ENCODE results near the gene MAP4. TPM values are rescaled to one million over a fixed set of nuclear protein-coding genes. Genes with fewer than 3 reads are reported as not detected.

MAP4 gene
- total and polyA plus RNA-seq, 2 of the 13 experiments (the other 11 are each of a cell fraction or from before 2014, with no cell fraction given) = 33.1 to 38.7 TPM

DNA sequence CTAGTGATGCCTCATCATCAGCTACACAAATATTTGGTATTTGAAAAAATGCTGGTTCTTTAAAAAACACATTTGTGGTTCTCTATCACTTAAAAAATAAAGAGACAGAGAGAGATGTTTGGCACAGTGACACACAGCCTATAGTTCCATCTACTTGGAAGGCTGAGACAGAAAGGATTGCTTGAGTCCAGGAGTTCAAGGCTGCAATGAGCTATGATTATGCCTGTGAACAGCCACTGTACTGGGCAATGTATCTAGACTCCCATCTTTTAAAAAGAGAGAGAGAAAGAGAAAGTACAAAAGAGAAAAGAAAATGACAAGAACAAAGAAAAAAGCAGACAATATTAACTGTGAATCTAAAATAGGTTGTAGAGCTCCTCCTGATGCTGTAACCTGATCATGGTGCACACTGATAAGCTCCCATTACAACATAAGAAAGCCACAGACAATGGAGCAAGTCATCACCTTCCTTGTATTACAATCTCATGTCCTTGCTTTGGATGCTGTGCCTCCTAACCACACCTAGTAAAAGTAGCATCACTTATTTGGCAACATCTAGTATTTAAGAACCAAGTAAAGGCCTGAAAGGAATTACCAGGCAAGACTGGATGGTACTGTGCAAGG is 31.7 kb upstream of the MAP4 start (continued):
- TF ChIP-seq, protein P1, sequence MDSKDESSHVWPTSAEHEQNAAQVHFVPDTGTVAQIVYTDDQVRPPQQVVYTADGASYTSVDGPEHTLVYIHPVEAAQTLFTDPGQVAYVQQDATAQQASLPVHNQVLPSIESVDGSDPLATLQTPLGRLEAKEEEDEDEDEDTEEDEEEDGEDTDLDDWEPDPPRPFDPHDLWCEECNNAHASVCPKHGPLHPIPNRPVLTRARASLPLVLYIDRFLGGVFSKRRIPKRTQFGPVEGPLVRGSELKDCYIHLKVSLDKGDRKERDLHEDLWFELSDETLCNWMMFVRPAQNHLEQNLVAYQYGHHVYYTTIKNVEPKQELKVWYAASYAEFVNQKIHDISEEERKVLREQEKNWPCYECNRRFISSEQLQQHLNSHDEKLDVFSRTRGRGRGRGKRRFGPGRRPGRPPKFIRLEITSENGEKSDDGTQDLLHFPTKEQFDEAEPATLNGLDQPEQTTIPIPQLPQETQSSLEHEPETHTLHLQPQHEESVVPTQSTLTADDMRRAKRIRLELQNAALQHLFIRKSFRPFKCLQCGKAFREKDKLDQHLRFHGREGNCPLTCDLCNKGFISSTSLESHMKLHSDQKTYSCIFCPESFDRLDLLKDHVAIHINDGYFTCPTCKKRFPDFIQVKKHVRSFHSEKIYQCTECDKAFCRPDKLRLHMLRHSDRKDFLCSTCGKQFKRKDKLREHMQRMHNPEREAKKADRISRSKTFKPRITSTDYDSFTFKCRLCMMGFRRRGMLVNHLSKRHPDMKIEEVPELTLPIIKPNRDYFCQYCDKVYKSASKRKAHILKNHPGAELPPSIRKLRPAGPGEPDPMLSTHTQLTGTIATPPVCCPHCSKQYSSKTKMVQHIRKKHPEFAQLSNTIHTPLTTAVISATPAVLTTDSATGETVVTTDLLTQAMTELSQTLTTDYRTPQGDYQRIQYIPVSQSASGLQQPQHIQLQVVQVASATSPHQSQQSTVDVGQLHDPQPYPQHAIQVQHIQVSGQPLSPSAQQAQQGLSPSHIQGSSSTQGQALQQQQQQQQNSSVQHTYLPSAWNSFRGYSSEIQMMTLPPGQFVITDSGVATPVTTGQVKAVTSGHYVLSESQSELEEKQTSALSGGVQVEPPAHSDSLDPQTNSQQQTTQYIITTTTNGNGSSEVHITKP (CRISPR knock-in tag; IDR thresholded peaks at IDR 0.05; ENCODE audit: low read depth) = no peak
- peak; percentile 73; the same call in 1 of the 2 replicates for TF ChIP-seq ZFP90 (CRISPR knock-in tag; IDR thresholded peaks at IDR 0.05; ENCODE audit: borderline replicate concordance)
- no peak for TF ChIP-seq ZNF589 (CRISPR knock-in tag; conservative IDR thresholded peaks at IDR 0.05)
- TF ChIP-seq, protein P2, sequence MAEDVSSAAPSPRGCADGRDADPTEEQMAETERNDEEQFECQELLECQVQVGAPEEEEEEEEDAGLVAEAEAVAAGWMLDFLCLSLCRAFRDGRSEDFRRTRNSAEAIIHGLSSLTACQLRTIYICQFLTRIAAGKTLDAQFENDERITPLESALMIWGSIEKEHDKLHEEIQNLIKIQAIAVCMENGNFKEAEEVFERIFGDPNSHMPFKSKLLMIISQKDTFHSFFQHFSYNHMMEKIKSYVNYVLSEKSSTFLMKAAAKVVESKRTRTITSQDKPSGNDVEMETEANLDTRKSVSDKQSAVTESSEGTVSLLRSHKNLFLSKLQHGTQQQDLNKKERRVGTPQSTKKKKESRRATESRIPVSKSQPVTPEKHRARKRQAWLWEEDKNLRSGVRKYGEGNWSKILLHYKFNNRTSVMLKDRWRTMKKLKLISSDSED (CRISPR knock-in tag; IDR thresholded peaks at IDR 0.05) = no peak
- no peak for TF ChIP-seq EHMT2 (IDR thresholded peaks at IDR 0.05; ENCODE audit: borderline replicate concordance, low read depth, low read length)
- no peak for TF ChIP-seq RFX1 (IDR thresholded peaks at IDR 0.05)

DNA sequence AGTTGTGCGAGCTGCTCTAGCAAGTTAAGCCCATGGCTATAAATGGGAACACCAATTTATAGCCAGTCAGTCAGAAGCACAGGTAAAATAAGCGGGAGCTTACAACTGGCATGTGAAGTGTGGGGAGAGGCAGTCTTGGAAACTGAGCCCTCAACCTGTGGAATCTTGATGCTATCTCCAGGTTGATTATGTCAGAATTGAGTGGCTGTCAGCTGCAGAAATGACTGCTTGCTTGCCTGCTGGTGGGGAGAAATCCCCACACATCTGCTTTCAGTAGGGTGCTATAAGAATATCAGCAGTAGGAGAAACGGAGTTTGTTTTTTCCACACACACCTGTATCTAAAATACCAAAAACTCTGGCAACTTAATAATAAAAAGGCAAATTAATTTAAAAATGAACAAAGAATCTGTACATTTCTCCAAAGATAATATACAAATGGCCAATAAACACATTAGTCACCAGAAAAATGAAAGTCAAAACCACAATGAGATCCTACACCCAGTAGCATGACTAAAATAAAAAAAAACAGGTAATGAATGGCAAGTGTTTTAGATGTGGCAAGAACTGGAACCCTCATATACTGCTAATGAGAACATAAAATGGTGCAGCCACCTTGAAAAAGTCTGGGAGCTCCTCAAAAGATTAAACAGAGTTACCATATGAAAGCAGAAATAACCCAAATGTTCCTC is 26.0 kb upstream of the MAP4 start:
- no TSS peak for BruUV-seq (replicated peaks)
- intact Hi-C loops (cut with micrococcal nuclease; ENCODE audit: unreplicated experiment) = no loop called here
- no peak for ATAC-seq
- in situ Hi-C loops (cut with HindIII; ENCODE audit: extremely low pct_ligation_motif_present, low pct_unique_long_range_greater_than_20kb) = no loop called here
- Histone ChIP-seq H3K4me1 (ENCODE audit: insufficient read depth, low read length) (peaks cover 36% of the 10 kb centered on the region), H3K4me3 (replicated peaks in 1 of 3; ENCODE audit: insufficient read depth in 1 of 3, low read depth in 2 of 3, low read length in 3 of 3) (no peak overlapping the region), H3K27ac (ENCODE audit: extremely low read length, insufficient read depth, low read length) (peak overlapping the region; percentile 98), H4K20me1 (ENCODE audit: insufficient read depth, low read length) (0 out of 2 replicates have a peak, but pooled peaks cover 1% of the 10 kb centered on the region), H3K9ac (ENCODE audit: insufficient read depth, low read depth, low read length) (no peak overlapping the region), H3K27me3 (ENCODE audit: control insufficient read depth in 1 of 2, insufficient read depth in 2 of 2, low read length in 2 of 2) (no peaks in the 10 kb centered on the region), H3K79me2 (ENCODE audit: insufficient read depth, low read length) (peaks cover 28% of the 10 kb centered on the region), H3K36me3 (replicated peaks in 1 of 2; ENCODE audit: control insufficient read depth in 1 of 2, insufficient read depth in 2 of 2, low read length in 2 of 2) (no peaks in the 10 kb centered on the region), H2AFZ (ENCODE audit: low read length) (no peak overlapping the region), H3K9me3 (ENCODE audit: low read length) (no peaks in the 10 kb centered on the region), H3K4me2 (ENCODE audit: low read depth, low read length) (no peak overlapping the region)
- no peak for DNase-seq (ENCODE audit: low spot score)
- ChIA-PET POLR2A (no interaction called here), CTCF (ENCODE audit: low intra/inter-chr PET ratio, low total read pairs) (no interaction called here)
- WGBS (ENCODE audit: low lambda C conversion rate) = 95% methylated on average over 3 of the region's 3 CpGs
- FAIRE-seq = no peak
- no peak for TF ChIP-seq SMARCC2 (IDR thresholded peaks at IDR 0.05)
- TF ChIP-seq, protein P3, sequence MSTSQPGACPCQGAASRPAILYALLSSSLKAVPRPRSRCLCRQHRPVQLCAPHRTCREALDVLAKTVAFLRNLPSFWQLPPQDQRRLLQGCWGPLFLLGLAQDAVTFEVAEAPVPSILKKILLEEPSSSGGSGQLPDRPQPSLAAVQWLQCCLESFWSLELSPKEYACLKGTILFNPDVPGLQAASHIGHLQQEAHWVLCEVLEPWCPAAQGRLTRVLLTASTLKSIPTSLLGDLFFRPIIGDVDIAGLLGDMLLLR (CRISPR knock-in tag; IDR thresholded peaks at IDR 0.05) = no peak
- TF ChIP-seq PHB2 (IDR thresholded peaks at IDR 0.05; ENCODE audit: partially characterized antibody) = no peak
- TF ChIP-seq, protein P4, sequence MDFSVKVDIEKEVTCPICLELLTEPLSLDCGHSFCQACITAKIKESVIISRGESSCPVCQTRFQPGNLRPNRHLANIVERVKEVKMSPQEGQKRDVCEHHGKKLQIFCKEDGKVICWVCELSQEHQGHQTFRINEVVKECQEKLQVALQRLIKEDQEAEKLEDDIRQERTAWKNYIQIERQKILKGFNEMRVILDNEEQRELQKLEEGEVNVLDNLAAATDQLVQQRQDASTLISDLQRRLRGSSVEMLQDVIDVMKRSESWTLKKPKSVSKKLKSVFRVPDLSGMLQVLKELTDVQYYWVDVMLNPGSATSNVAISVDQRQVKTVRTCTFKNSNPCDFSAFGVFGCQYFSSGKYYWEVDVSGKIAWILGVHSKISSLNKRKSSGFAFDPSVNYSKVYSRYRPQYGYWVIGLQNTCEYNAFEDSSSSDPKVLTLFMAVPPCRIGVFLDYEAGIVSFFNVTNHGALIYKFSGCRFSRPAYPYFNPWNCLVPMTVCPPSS (IDR thresholded peaks at IDR 0.05) = no peak
- no peak for TF ChIP-seq BHLHE40 (IDR thresholded peaks at IDR 0.05; ENCODE audit: low read length)
- TF ChIP-seq KLF16 (CRISPR knock-in tag; IDR thresholded peaks at IDR 0.05) = no peak
